H1 (cell line): ENCODE measurements around the gene ZBTB47. TPM values are rescaled to one million over a fixed set of nuclear protein-coding genes. Genes with fewer than 3 reads are reported as not detected.

Source experiments
- CTCF ChIA-PET: fragments of 300-600 bp; sonication (Branson Sonifier 250); formaldehyde crosslinking; loops from one replicate; lab custom pipeline; 2021; ENCODE audit not compliant: partially characterized antibody; lab: Charles Lee
- POLR2A ChIA-PET: fragments of 300-600 bp; sonication (Branson Sonifier 250); formaldehyde crosslinking; loops from one replicate; lab custom pipeline; 2021; ENCODE audit warnings: inconsistent platforms; ENCODE audit not compliant: partially characterized antibody; lab: Charles Lee
- DNase-seq, 2 experiments: peaks; one replicate each; pipeline versions ENCODE4 v3.0.0 to v3.0.0-alpha.2; 2010 to 2022; ENCODE audit warnings: low spot score in 2 of 2, low read depth in 1 of 2, mixed read lengths in 1 of 2
- FAIRE-seq: peaks from 2 replicates; lab custom pipeline; 2011; peaks lifted over from hg19 to GRCh38; lab: Jason Lieb, UNC
- H2AFZ ChIP-seq: 2 replicates; pipeline ENCODE4 v1.8.1; 2012; ENCODE audit warnings: low read length, inconsistent platforms
- H2AK5ac ChIP-seq: 2 replicates; pipeline ENCODE4 v1.6.1; 2013; ENCODE audit warnings: low read depth, low read length
- H2BK120ac ChIP-seq: replicated peaks from 2 replicates; pipeline ENCODE3; 2013; ENCODE audit warnings: low read depth, low read length, inconsistent platforms
- H2BK12ac ChIP-seq: 2 replicates; pipeline ENCODE4 v1.6.1; 2013; ENCODE audit warnings: low read depth, low read length
- H2BK15ac ChIP-seq: 2 replicates; pipeline ENCODE4 v1.6.1; 2013; ENCODE audit warnings: low read length
- H2BK20ac ChIP-seq: 2 replicates; pipeline ENCODE4 v1.6.1; 2013; ENCODE audit warnings: low read length
- H2BK5ac ChIP-seq: 2 replicates; pipeline ENCODE4 v1.6.1; 2013; ENCODE audit warnings: low read depth, low read length
- H3K14ac ChIP-seq: 2 replicates; pipeline ENCODE4 v1.6.1; 2013; ENCODE audit warnings: inconsistent platforms; ENCODE audit not compliant: insufficient read length
- H3K18ac ChIP-seq: 2 replicates; pipeline ENCODE4 v1.6.1; 2013; ENCODE audit warnings: low read length; ENCODE audit errors: extremely low read depth
- H3K23ac ChIP-seq: 2 replicates; pipeline ENCODE4 v1.6.1; 2013; ENCODE audit warnings: inconsistent platforms; ENCODE audit not compliant: insufficient read length
- H3K23me2 ChIP-seq: 2 replicates; pipeline ENCODE4 v1.6.1; 2013; ENCODE audit warnings: low read depth, low read length
- H3K27ac ChIP-seq: 2 replicates; pipeline ENCODE4 v1.6.1; 2011; ENCODE audit warnings: low read depth, low read length, inconsistent platforms
- H3K27me3 ChIP-seq, 4 experiments: replicated peaks in 1 of 4; 1 replicate in 1 of 4; 2 replicates in 3 of 4; pipeline versions ENCODE4 v1.6.1 to v1.8.1; 2011 to 2013; ENCODE audit warnings: low read length in 3 of 4, mild to moderate bottlenecking in 3 of 4, inconsistent platforms in 2 of 4, mixed read lengths in 2 of 4, moderate library complexity in 1 of 4; ENCODE audit not compliant: control insufficient read depth in 3 of 4, insufficient read depth in 3 of 4; ENCODE audit errors: extremely low read depth in 1 of 4
- H3K36me3 ChIP-seq, 4 experiments: 2 replicates each; pipeline versions ENCODE4 v1.6.1 to v1.8.1; 2011 to 2013; ENCODE audit warnings: mild to moderate bottlenecking in 4 of 4, low read length in 3 of 4, moderate library complexity in 2 of 4, control low read depth in 1 of 4, inconsistent platforms in 1 of 4; ENCODE audit not compliant: insufficient read depth in 4 of 4, control insufficient read depth in 2 of 4
- H3K4ac ChIP-seq: replicated peaks from 2 replicates; pipeline ENCODE3; 2013; ENCODE audit warnings: low read length, low read depth, mixed read lengths, inconsistent platforms; ENCODE audit not compliant: insufficient read length
- H3K4me1 ChIP-seq, 4 experiments: replicated peaks in 1 of 4; 1 replicate in 1 of 4; 2 replicates in 3 of 4; pipeline versions ENCODE4 v1.6.1 to v1.8.1; 2011 to 2013; ENCODE audit warnings: low read length in 3 of 4, inconsistent platforms in 2 of 4, mixed read lengths in 1 of 4; ENCODE audit not compliant: insufficient read depth in 4 of 4, control insufficient read depth in 3 of 4
- H3K4me2 ChIP-seq, 2 experiments: 2 replicates each; pipeline versions ENCODE4 v1.6.1 to v1.8.1; 2011 to 2013; ENCODE audit warnings: low read depth in 2 of 2, low read length in 2 of 2, control low read depth in 1 of 2, inconsistent platforms in 1 of 2, mild to moderate bottlenecking in 1 of 2; ENCODE audit not compliant: insufficient read depth in 1 of 2
- H3K4me3 ChIP-seq, 4 experiments: fragments of 200-600, 300-600 bp in 1 of 4; sonication (generic), shearing (Covaris generic), sonication (Bioruptor Twin) in 1 of 4; 2 replicates each; pipeline versions ENCODE4 v1.5.1 to v1.8.1; 2011 to 2016; ENCODE audit warnings: low read length in 4 of 4, low read depth in 3 of 4, control low read depth in 2 of 4, inconsistent platforms in 2 of 4, mild to moderate bottlenecking in 2 of 4, mixed read lengths in 1 of 4, moderate library complexity in 1 of 4; ENCODE audit not compliant: insufficient read depth in 2 of 4; ENCODE audit errors: extremely low read depth in 1 of 4
- H3K56ac ChIP-seq: replicated peaks from 2 replicates; pipeline ENCODE3; 2013; ENCODE audit warnings: low read depth, mild to moderate bottlenecking, mixed read lengths, low read length, inconsistent platforms; ENCODE audit not compliant: insufficient read length
- H3K79me1 ChIP-seq: 2 replicates; pipeline ENCODE4 v1.6.1; 2013; ENCODE audit warnings: low read depth, low read length, control low read depth
- H3K79me2 ChIP-seq, 2 experiments: 2 replicates each; pipeline versions ENCODE4 v1.6.1 to v1.8.1; 2012 to 2013; ENCODE audit warnings: low read length in 2 of 2, mild to moderate bottlenecking in 2 of 2, inconsistent platforms in 1 of 2; ENCODE audit not compliant: insufficient read depth in 2 of 2, control insufficient read depth in 1 of 2
- H3K9ac ChIP-seq, 4 experiments: replicated peaks in 1 of 4; 1 replicate in 1 of 4; 2 replicates in 3 of 4; pipeline versions ENCODE4 v1.6.1 to v1.8.1; 2011 to 2013; ENCODE audit warnings: low read depth in 3 of 4, low read length in 3 of 4, control low read depth in 2 of 4, mild to moderate bottlenecking in 2 of 4, moderate library complexity in 2 of 4, inconsistent platforms in 1 of 4; ENCODE audit errors: extremely low read depth in 1 of 4
- H3K9me3 ChIP-seq, 2 experiments: 2 replicates each; pipeline versions ENCODE4 v1.6.1 to v1.8.1; 2012 to 2013; ENCODE audit warnings: mild to moderate bottlenecking in 2 of 2, moderate library complexity in 2 of 2, control low read depth in 1 of 2, inconsistent platforms in 1 of 2, low read depth in 1 of 2, low read length in 1 of 2, mixed read lengths in 1 of 2; ENCODE audit not compliant: insufficient read depth in 2 of 2
- H4K20me1 ChIP-seq, 2 experiments: replicated peaks in 1 of 2; 2 replicates each; pipeline versions ENCODE3 to v1.8.1; 2011 to 2013; ENCODE audit warnings: inconsistent platforms in 2 of 2, low read length in 2 of 2, mild to moderate bottlenecking in 1 of 2; ENCODE audit not compliant: insufficient read depth in 2 of 2, control insufficient read depth in 1 of 2
- H4K5ac ChIP-seq: 2 replicates; pipeline ENCODE4 v1.6.1; 2013; ENCODE audit warnings: low read length, low read depth, mixed read lengths, inconsistent platforms; ENCODE audit not compliant: insufficient read length
- H4K8ac ChIP-seq: 2 replicates; pipeline ENCODE4 v1.8.0; 2013; ENCODE audit warnings: mild to moderate bottlenecking, moderate library complexity, low read length, inconsistent platforms; ENCODE audit not compliant: insufficient read depth; ENCODE audit errors: extremely low read depth
- H4K91ac ChIP-seq: replicated peaks from 2 replicates; pipeline ENCODE3; 2013; ENCODE audit warnings: low read length, mixed read lengths, inconsistent platforms; ENCODE audit not compliant: insufficient read length
- CREB1 ChIP-seq: IDR thresholded peaks from 2 replicates; pipeline ENCODE4 v1.6.1; 2012; ENCODE audit warnings: inconsistent platforms
- E2F6 ChIP-seq: IDR thresholded peaks from 2 replicates; pipeline ENCODE4 v1.6.1; 2012; ENCODE audit warnings: inconsistent platforms
- HDAC6 ChIP-seq: IDR thresholded peaks from one replicate; pipeline ENCODE4 v1.7.1; 2012; ENCODE audit warnings: low read depth, mild to moderate bottlenecking, inconsistent platforms, low read length, moderate library complexity
- KDM5A ChIP-seq: fragments of 200-600 bp; IDR thresholded peaks from 2 replicates; pipeline ENCODE4 v1.7.1; 2012; ENCODE audit warnings: mild to moderate bottlenecking, low read length, inconsistent platforms, mixed read lengths
- RNF2 ChIP-seq: fragments of 200-900, 300-1000 bp; sonication (generic); IDR thresholded peaks from 2 replicates; pipeline ENCODE4 v1.7.1; 2016; ENCODE audit warnings: borderline replicate concordance, low read depth, mild to moderate bottlenecking, antibody characterized with exemption, low read length; ENCODE audit not compliant: poor library complexity, severe bottlenecking; ENCODE audit errors: missing control alignments
- SRF ChIP-seq: IDR thresholded peaks from 2 replicates; pipeline ENCODE4 v1.6.1; 2011; ENCODE audit warnings: mild to moderate bottlenecking, low read depth, low read length, moderate library complexity
- WGBS, 2 experiments: shearing (Covaris generic) in 1 of 2; methylation state at CpG; one replicate each; pipeline versions ENCODE4 v1.1.6 to v1.1.7; 2013 to 2015; ENCODE audit warnings: low lambda C conversion rate in 2 of 2, mixed read lengths in 2 of 2, inconsistent platforms in 1 of 2, low coverage in 1 of 2, missing lambda C conversion rate in 1 of 2; ENCODE audit not compliant: insufficient replicate concordance in 2 of 2, insufficient coverage in 1 of 2, insufficient read length in 1 of 2; ENCODE audit errors: extremely low coverage in 1 of 2, missing lambda C conversion rate in 1 of 2; 5-methylcytosine and 5-hydroxymethylcytosine counted together
- polyA plus RNA-seq, 7 experiments: library from polyadenylated mRNA; depleted of rRNA in 3 of 7; stranded (reverse) in 5 of 7; unstranded in 2 of 7; fragments of >200 nt in 5 of 7; fragments of 200-250 nt in 2 of 7; gene quantifications; 1 replicate in 5 of 7; 2 replicates in 1 of 7; 4 replicates in 1 of 7; pipeline versions ENCODE4 v1.2.1 to v1.2.3, GENCODE V29; 2011 to 2013; ENCODE audit warnings: missing spikeins in 2 of 7, mixed read lengths in 2 of 7
- total RNA-seq: library from RNA; stranded (reverse); fragmentation: NEBNext Ultra II Directional; extraction: Animal tissue kit (Norgen Biotek cat#: 25700); gene quantifications from 2 replicates; pipeline ENCODE4 v1.2.1, GENCODE V29; 2021

ZBTB47 gene
- total and polyA plus RNA-seq, 2 of the 8 experiments (the other 6 are each of a cell fraction or from before 2014, with no cell fraction given), result 2.8 to 4.1 TPM

- Histone ChIP-seq H3K23ac (no peak overlapping the region), H3K9ac (no peak overlapping the region), H2BK12ac (no peak overlapping the region), H3K4me3 (no peak overlapping the region), H3K14ac (no peak overlapping the region), H3K4ac (no peak overlapping the region), H2AFZ (no peak overlapping the region), H4K20me1 (no peaks in the 10 kb centered on the region)
- DNase-seq, result peak in 1 of 2 experiments; percentile 29
- TF ChIP-seq E2F6 (no peak), SRF (no peak), RNF2 (no peak), KDM5A (no peak), HDAC6 (no peak), CREB1 (no peak)
- TF ChIP-seq, all 59 proteins: peak for 0
- no peaks in the 10 kb centered on the region for H3K27me3 ChIP-seq
- no peaks in the 10 kb centered on the region for H3K36me3 ChIP-seq
- ChIA-PET CTCF (interaction anchor here (0.6 to 11.4 kb wide), 14 partner anchors 10 to 293 kb away, joined by 3 to 53 read pairs (median 5); partner anchors contain the start of gene HHATL), POLR2A (interaction anchor here (0.7 to 2.3 kb wide), 4 partner anchors 9 to 59 kb away, joined by 3 to 9 read pairs (median 4); partner anchors contain the start of genes HHATL and ZBTB47)
- FAIRE-seq, result no peak
- no peak overlapping the region for H3K18ac ChIP-seq
- H3K4me2 ChIP-seq, result no peak overlapping the region
- H3K56ac ChIP-seq, result no peak overlapping the region
- no peak overlapping the region for H4K5ac ChIP-seq
- H3K4me1 ChIP-seq, result no peaks in the 10 kb centered on the region; a peak in 2 of 7 replicates
- H4K8ac ChIP-seq, result no peak overlapping the region
- H2BK120ac ChIP-seq, result no peak overlapping the region
- H2BK5ac ChIP-seq, result peak overlapping the region; percentile 18; the same call in 1 of the 2 replicates
- no peak overlapping the region for H4K91ac ChIP-seq
- H3K79me2 ChIP-seq, result no peaks in the 10 kb centered on the region
- WGBS, 2 experiments, result 95% methylated on average over 5 of the region's 5 CpGs; no CpG with 5 or more reads in 1 of the 2 experiments
- no peak overlapping the region for H2AK5ac ChIP-seq
- H3K79me1 ChIP-seq, result no peaks in the 10 kb centered on the region
- H3K9me3 ChIP-seq, result no peaks in the 10 kb centered on the region
- H3K27ac ChIP-seq, result no peak overlapping the region
- H2BK15ac ChIP-seq, result no peak overlapping the region
- no peak overlapping the region for H2BK20ac ChIP-seq
- no peaks in the 10 kb centered on the region for H3K23me2 ChIP-seq
These were observed 59.3 kb downstream of the ZBTB47 start for GRCh38 chr3:42712688-42713372.
